ENCODE results near the gene ZNF70. TPM values are rescaled to one million over a fixed set of nuclear protein-coding genes. Genes with fewer than 3 reads are reported as not detected.

Gene ZNF70
- total and polyA plus RNA-seq, 2 of the 13 experiments (the other 11 are each of a cell fraction or from before 2014, with no cell fraction given): 0.62 to 3.6 TPM

GRCh38 chr22:23774114-23774921, 23.4 kb upstream of the ZNF70 start (continued):
- TF ChIP-seq JUNB (CRISPR knock-in tag; IDR thresholded peaks at IDR 0.05; ENCODE audit: borderline replicate concordance) (no peak), ELK4 (CRISPR knock-in tag; IDR thresholded peaks at IDR 0.05; ENCODE audit: borderline replicate concordance) (no peak), ZNF691 (CRISPR knock-in tag; IDR thresholded peaks at IDR 0.05; ENCODE audit: borderline replicate concordance, low read depth) (no peak), ZNF687 (CRISPR knock-in tag; IDR thresholded peaks at IDR 0.05) (peak; percentile 89), ZUFSP (CRISPR knock-in tag; IDR thresholded peaks at IDR 0.05; ENCODE audit: borderline replicate concordance) (no peak), RXRA (CRISPR knock-in tag; IDR thresholded peaks at IDR 0.05) (peak; percentile 99), ZFP36L2 (CRISPR knock-in tag; IDR thresholded peaks at IDR 0.05) (no peak), ZNF776 (CRISPR knock-in tag; IDR thresholded peaks at IDR 0.05) (no peak), SIN3A (IDR thresholded peaks at IDR 0.05; ENCODE audit: borderline replicate concordance, low read depth, low read length) (peak; percentile 83; the same call in 1 of the 2 replicates), RNF2 (conservative IDR thresholded peaks at IDR 0.05; ENCODE audit: low read depth) (no peak), SRY (CRISPR knock-in tag; IDR thresholded peaks at IDR 0.05) (no peak), ZNF331 (CRISPR knock-in tag; IDR thresholded peaks at IDR 0.05) (peak; percentile 64; the same call in 1 of the 2 replicates), POLR2G (IDR thresholded peaks at IDR 0.05; ENCODE audit: low read depth, low read length) (peak; percentile 51; the same call in 1 of the 2 replicates), ZFP62 (CRISPR knock-in tag; IDR thresholded peaks at IDR 0.05) (no peak), KLF12 (CRISPR knock-in tag; IDR thresholded peaks at IDR 0.05; ENCODE audit: borderline replicate concordance) (0 out of 2 replicates have a peak, but pooled peaks have one; percentile 71), HNF4A (CRISPR knock-in tag; IDR thresholded peaks at IDR 0.05) (peak; percentile 95), RBAK (CRISPR knock-in tag; IDR thresholded peaks at IDR 0.05) (no peak)
- TF ChIP-seq, protein P1, sequence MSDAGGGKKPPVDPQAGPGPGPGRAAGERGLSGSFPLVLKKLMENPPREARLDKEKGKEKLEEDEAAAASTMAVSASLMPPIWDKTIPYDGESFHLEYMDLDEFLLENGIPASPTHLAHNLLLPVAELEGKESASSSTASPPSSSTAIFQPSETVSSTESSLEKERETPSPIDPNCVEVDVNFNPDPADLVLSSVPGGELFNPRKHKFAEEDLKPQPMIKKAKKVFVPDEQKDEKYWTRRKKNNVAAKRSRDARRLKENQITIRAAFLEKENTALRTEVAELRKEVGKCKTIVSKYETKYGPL (CRISPR knock-in tag; IDR thresholded peaks at IDR 0.05): no peak
- TF ChIP-seq, protein P2, sequence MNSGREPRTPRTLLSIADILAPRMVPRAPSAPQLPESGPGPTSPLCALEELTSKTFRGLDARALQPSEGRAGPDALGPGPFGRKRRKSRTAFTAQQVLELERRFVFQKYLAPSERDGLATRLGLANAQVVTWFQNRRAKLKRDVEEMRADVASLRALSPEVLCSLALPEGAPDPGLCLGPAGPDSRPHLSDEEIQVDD (CRISPR knock-in tag; IDR thresholded peaks at IDR 0.05; ENCODE audit: borderline replicate concordance): 0 out of 2 replicates have a peak, but pooled peaks have one; percentile 21
